Measurements from ENCODE around the gene STRN3. TPM values are rescaled to one million over a fixed set of nuclear protein-coding genes. Genes with fewer than 3 reads are reported as not detected.
"Not testable (repeated sequence)": the region's sequence is repeated elsewhere in the genome, so short reads cannot be mapped to it uniquely, and the experiment has no call there.

The STRN3 gene
- polyA plus RNA-seq, 3 donors, result 39.9 to 50.5 (median 44.3) TPM

DNA sequence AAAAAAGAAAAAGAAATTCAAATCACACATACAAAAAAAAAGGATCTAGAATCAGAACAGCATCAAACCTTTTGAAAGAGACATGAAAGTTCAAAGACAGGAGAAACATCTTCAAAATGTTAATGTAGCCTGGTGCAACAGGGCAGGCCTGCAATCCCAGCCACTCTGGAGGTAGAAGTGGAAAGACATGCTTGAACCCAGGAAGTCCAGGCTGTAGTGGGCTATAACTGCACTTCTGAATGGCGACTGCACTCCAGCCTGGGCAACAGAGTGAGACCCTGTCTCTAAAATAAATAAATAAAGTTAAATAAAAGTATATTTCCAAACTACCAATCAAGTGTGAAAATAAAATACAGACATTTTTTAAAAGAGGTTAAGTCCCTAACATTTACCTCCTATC lies 19.5 kb downstream of the STRN3 start:
- DNase-seq, result no peak

DNA sequence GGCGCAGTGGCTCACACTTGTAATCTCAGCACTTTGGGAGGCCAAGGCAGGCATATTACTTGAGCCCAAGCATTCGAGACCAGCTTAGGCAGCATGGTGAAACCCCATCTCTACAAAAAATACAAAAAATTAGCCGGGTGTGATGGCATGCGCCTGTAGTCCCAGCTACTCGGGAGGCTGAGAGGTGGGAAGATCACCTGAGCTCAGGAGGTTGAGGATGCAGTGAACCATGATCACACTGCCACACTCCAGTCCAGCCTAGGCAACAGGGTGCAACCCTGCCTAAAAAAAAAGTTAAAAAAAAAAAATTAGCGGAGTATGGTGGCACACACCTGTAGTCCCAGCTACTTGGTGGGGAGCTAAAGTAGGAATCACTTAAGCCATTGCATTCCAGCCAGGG lies 22.2 kb downstream of the STRN3 start:
- not testable (repeated sequence) for DNase-seq

DNA sequence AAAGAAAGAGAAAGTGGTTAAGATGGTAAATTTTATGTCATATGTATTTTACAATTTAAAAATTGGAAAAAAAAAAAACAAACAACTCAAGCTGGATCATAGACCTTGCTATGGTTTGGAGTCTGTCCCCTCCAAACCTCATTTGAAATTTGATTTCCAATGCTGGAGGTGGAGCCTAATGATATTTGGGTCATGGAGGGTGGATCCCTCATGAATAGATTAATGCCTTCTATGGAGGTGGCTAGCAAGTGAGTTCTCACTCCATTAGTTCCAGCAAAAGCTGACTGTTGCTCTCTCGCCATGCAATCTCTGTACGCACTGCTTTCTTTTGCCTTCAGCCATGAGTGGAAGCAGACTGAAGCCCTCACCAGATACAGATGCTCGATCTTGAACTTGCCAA lies 22.9 kb downstream of the STRN3 start:
- DNase-seq, result no peak

DNA sequence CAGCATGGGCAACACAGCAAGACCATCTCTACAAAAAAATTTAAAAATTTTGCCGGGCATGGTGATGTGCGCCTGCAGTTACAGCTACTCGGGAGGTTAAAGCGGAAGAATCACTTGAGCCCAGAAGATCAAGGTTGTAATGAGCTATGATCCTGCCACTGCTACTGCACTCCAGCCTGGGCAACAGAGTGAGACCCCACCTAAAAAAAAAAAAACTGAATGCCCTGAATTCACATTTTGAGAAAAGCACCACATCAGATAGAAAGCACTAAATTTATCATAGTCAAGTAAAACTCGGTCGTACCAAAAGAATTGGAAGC lies 24.9 kb downstream of the STRN3 start:
- no peak for DNase-seq

DNA sequence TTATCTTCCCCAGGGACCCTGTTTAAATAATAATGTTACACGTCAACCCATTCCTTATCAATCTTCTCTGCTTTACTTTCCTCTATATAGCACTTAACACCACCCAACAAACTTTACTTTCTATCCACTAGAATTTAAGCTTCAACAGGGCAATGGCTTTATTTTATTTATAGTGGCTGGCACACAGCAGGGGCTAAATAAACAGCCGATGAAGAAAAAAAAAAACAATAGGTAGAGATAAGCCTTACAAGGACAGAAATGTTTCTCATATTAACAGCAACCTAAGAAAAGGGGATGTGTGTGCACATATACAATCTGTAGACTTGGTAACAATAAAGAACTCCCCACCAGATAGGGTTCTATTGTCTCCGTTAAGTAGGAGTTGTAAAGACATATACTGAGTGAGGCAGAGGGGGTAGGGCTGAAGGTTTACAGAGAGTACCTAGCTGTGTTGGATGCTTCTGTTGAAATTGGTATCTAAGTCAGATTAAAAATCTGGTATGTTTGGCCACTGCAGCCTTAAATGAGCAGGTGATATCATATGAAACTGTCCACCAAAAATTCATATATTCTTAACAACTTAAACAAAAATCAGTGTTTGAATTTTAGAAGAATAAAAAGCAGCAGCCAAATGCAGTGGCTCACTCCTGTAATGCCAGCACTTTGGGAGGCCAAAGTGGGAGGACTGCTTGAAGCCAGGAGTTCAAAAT lies 25.4 kb downstream of the STRN3 start:
- DNase-seq, result no peak

DNA sequence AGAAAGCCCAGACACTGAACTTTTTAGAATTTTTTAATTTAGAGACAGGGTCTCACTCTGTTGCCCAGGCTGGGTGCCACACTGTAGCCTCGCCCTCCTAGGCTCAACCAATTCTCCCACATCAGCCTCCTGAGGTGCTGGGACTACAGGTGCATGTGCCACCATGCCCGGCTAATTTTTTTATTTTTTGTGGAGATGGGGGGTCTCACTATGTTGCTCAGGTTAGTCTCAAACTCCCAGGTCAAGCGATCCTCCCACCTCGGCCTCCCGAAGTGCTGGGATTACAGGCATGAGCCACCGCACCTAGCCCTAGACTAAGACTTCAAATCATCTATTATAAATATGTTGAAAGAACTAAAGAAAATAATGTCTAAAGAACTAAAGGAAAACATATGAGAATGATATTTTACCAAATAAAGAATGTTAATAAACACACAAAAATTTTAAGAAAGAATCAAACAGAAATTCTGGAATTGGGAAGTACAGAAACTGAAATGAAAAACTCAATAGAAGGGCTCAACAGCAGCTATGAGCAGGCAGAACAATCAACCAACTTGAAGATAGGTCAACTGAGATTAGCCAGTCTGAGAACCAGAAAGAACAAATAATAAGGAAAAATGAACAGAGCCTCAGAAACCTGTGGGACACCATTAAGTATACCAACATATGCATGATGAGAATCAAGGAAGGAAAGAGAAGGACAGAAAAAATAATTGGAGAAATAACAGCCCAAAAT lies 27.0 kb downstream of the STRN3 start:
- DNase-seq, result no peak

DNA sequence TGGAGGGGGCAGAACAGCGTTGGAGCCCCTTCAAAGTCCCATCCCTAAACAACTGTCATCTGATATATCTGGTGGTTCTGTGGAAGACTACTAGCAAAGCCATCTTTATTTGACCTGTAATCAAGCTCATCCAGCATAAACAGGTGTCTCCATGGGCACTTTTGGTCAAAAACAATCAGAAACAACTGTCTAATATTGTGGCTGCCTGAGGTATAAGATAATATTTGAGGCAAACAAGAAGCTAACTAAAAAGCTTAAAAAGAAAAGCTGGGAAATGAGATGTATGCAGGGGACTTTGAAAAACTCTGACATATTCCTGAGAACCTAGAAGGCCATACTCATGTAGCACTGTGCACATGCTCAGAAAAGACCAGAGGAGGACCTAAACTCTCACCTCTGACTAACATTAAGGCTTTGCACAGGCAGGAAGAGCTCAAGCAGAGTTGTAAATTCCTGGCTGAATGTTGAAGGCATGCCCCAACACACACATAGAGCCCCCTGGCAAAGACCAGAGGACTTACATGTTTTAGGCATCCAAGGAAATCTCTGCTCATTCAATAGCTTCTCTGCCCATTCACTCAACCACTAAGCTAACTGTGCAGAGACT lies 28.0 kb downstream of the STRN3 start:
- DNase-seq, result no peak

DNA sequence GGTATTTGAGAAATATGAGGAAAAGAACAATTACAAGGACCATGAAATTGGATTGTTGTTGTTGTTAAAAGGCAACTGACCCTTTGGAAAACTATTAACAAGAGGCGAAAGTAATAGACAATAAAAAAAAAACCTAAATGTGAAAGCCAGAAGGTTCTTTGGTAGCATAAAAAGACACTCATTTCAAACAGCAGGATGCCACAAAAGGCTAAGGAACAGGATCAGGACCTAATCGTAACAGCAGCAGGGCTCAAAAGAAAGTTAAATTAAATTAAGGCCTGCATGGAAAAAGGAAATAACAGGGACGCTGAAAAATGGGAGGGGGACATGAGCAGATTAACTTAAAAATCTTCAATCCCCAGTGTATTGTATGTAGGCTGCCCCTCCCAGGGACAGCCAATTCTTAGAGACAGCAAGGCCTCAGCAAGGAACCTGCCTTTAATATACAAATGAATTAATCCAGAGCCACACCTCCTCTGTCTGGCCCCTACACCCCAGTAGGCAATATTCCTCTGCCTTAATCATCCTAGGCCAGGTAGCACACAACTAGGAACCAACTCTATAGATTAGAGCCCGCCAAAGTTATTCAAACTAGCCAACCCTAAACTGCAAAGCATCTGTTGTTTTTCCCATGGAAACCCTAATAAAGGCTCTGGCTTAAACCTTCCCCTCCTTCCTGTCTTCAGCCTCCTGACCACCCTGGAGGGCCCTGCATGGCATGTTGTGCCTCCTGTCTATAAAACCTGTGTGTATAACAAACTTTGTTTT lies 29.1 kb downstream of the STRN3 start:
- DNase-seq, result no peak

DNA sequence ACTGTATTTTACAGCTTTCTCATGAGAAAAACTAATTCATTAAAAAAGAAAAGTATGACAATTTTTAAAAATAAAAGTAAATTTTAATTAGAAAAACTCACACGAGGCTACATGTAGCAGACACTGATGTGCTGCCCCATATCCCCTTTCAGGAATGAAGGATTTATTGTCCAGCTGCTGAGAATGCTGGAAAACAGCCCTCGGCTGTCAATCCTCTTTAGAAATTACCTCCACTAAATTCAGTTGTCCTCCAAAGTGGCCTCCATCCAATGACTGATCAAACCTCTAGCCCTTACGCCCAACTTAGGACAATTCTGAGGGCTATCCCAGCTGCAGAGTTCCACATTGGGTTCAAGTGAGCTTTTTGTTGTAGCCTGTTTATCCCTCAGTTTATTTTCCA lies 30.5 kb downstream of the STRN3 start:
- no peak for DNase-seq

DNA sequence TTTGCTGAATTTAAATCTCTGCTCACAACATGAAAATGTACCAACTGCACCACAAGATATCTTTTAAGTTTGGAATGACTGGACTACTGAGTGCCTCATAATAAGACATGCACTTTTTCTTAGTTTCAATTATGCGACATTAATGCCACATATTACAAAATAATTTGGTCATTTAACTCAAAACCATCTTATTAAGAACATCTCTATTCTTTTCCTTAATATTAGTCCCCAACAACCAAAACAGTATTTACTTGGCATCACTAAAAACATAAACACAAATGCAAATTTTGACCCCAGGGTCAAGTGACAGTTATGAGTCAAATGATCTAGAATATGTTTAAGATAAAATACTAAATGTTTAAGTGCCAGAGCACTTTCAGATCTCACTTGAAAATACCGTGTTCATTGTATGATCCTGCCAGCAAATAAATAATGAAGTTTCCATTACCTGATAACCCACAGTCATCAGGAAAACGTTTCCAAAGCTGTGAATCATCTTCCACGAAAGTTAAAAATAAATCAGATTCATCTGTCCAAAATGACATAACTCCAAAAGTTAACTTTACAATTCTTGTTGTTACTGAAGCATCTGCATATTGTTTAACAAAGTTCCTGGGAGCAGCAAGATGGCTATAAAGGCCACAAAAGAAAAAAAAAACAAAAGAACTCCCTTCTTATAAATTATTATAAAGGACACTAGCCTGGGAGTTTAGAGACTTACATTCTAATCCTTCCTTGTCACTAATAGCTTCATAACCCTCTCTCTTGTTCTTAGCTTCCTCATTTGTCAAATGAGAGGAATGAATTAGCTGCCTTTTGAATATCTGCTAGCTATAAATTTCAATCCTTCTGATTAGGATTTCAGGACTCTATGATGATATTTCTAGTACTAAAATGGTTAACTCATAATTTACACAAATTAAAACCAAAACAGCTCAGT lies 31.2 kb downstream of the STRN3 start:
- DNase-seq, result no peak

DNA sequence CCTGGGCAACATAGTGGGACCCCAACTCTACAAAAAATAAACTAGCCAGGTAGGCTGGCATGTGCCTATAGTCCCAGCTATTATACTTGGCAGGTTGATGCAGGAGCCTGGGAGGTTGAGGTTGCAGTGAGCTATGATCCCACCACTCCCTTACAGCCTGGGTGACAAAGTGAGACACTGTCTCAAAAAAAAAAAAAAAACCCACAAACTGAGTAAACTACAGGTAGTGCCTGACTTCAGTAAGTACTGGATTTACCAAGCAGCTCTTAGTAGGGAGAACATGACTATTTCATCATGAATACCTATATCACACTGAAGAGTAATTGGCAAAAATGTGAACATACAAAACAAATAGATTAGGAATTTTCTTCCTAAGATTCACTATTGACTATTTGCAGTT lies 33.1 kb downstream of the STRN3 start:
- no peak for DNase-seq

DNA sequence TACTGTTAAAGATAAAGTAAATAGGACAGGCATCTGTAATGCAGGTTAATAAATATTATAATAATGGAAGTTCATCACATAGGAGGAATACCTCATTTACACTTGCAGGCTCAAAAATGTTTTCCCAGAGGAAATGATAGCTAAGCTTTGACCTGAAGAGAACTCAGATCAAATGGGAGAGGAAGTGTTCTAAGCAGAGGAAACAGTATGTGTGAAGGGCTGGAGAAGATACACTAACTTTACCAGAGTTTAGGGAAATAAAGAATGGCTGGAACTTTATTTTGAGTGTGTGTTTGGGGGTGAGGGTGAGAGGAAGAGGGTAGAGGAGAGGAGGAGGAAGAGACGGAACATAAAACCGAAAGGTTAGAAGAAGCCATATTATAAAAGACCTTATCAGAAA lies 34.8 kb downstream of the STRN3 start:
- DNase-seq, result no peak

DNA sequence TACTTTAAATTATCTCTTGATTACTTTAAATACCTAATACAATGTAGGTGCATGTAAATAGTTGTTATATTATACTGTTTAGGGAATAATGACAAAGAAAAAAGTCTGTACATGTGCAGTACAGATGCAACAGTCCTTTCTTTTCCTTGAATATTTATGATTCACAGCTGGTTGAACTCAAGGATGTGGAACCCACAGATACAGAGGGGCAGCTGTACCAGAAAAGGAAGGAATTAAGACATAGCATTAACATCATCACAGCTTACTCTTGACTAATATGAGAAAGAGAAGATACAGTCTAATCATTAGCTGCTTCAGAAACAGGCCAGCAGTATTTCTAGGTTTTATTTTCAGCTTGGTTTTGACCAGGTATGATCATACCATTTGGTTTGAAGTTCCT lies 35.4 kb downstream of the STRN3 start:
- no peak for DNase-seq

DNA sequence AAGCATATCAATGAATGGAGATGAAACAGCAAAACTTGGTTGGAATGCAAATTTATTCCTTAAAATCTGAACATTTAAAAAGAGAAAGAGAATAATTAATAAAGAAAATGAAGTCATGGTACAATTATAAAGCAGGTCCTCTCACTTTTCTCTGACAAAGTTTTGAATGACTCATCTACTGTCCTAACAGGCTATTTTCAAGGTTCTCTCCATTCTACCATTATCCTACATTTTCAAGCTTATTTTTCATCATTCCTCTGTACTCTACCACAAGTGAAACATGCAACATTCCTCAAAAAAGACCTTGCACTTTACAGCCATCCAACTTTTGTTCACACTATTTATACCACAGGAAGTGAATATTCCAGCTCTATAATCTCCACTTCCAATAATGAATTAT lies 37.7 kb downstream of the STRN3 start:
- DNase-seq, result no peak

DNA sequence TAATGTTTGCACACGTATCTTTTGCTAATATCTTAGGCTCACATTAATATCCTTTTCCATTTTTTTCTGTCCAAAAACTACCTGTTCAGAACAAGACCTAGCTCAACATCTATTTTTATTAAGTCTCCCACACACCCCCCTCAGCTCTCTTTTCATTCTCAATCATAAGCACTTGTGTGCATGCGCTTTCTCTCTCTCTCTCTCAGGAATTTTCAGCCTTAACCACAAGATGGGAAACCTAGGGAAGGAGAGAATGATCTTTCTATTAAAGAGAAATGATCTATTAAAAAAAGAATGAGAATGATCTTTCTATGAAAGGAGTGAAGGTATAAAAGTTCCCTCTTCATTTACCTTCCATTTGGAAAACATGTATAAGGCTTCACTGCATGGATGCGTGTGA lies 40.4 kb downstream of the STRN3 start:
- no peak for DNase-seq

DNA sequence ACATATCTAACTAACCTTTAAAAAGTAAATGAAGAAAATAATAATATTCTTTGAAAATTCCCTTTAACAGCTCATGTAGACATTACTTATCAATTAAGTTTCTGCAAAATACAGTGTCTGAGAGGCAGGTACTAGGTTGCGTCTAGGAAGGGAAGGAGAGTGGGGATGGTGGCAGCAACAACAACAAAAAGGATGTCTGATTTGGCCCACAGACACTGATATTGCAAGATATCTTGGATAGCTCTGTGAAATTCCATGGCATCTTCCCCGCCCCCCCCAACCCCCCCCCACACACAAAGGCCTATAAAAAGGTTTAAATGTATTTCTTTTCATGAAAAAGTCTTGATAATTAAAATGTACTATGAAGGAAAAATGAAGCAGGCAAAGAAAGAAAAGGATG lies 42.3 kb downstream of the STRN3 start:
- DNase-seq, result no peak

DNA sequence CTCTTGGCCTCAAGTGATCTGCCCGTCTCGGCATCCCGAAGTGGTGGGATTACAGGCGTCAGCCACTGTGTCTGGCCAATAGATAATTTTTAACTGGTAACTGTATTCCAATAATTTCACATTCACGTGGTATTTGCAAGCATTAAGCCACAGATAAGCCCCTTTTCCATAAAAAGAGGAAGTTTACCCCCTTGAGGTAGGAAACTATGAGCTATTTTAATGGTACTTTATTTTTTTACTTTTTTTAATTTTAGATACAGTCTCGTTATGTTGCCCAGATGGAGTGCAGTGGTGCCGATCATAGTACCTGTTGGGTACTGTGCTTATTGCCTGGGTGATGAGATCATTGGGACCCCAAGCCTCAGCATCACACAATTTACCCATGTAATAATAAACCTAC lies 43.6 kb downstream of the STRN3 start:
- DNase-seq, result no peak

DNA sequence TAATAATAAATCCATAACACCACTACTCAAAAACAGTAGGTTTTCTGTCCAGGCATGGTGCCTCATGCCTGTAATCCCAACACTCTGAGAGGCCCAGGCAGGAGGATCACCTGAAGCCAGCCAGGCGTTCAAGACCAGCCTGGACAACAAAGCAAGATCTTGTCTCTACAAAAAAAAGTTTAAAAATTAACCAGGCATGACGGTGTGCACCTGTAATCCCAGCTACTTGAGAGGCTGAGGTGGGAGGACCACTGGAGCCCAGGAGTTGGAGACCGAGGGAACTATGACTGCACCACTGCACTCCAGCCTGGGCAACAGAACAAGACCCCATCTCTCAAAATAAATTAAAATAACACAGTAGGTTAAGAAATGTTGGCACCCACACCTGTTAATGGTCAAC lies 45.2 kb downstream of the STRN3 start:
- DNase-seq, result no peak

DNA sequence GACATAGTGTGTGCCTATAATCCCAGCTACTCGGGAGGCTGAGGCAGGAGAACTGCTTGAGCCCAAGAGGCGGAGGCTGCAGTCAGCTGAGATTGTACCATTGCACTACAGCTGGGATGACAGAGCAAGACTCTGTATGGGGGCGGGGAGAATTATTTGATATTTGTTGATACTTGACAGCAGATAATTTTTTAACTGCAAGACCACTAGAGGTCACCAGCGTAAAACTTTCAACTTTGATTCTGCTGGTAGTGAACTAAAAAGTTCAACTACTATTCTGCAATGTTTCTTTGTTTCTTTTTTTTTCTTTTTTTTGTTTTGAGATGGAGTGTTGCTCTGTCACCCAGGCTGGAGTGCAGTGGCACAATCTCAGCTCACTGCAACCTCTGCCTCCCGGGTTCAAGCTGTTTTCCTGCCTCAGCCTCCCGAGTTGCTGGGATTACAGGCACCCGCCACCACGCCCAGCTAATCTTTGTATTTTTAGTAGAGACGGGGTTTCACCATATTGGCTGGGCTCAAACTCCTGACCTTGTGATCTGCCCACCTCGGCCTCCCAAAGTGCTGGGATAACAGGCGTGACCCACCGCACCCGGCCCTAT lies 46.0 kb downstream of the STRN3 start:
- peak; percentile 39 for DNase-seq

DNA sequence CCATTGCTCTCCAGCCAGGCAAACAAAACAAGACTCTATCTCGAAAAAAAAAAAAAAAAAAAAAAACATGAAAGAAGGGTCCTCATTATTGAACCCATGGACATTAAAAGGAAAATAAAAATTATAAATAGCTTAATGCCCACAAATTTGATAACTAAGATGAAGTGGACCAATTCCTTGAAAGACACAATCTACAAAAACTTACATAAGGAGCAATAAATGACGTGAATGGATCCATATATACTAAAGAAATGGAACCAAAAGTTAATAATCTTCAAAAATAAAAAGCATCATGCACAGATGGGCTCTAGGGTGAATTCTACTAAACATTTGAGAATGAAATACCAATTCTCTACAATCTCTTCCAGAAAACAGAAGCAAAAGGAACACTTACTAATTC lies 48.4 kb downstream of the STRN3 start:
- DNase-seq, result no peak

DNA sequence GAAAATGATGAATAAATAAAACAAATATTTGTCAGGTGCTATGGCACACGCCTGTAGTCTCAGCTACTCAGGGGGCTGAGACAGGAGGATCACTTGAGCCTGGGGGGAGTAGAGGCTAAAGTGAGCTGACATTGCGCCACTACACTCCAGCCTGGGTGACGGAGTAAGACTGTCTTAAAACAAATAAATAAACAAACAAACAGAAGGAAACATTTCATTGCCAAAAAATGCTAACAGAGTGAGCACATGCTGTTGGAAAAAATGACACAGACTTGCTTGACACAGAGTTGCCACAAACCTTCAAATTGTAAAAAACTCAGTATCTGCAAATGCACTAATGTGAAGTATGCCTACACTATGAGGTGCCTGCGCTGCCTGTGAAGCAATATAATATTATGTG lies 51.6 kb downstream of the STRN3 start:
- no peak for DNase-seq
